Erythroblast (primary cell): Measurements from ENCODE around the gene ZNF185.

ENCODE experiments used
- DNase-seq, 2 experiments: peaks; one replicate each; lab custom pipeline; 2025; lab: John Stamatoyannopoulos, UW
- GATA1 ChIP-seq: IDR thresholded peaks from 2 replicates; pipeline ENCODE4 v1.6.1; 2011; ENCODE audit warnings: low read depth, mild to moderate bottlenecking, control low read depth, low read length, moderate library complexity
- POLR2A ChIP-seq: IDR thresholded peaks from 2 replicates; pipeline ENCODE4 v1.6.1; 2011; ENCODE audit warnings: mild to moderate bottlenecking, low read length

ZNF185 gene

GRCh38 chrX:152917656-152918579 lies 20.1 kb downstream of the ZNF185 start:
- no peak for DNase-seq
- TF ChIP-seq GATA1 (no peak), POLR2A (no peak)

- TF ChIP-seq GATA1 = no peak
- no peak for TF ChIP-seq POLR2A
- DNase-seq = peak in 1 of 2 experiments; percentile 6
These were observed 20.8 kb downstream of the ZNF185 start for GRCh38 chrX:152918707-152919106.

GRCh38 chrX:152923599-152923998 lies 25.7 kb downstream of the ZNF185 start:
- TF ChIP-seq GATA1 = no peak
- TF ChIP-seq POLR2A = no peak
- no peak for DNase-seq

GRCh38 chrX:152925835-152926234 lies 28.0 kb downstream of the ZNF185 start:
- no peak for DNase-seq
- TF ChIP-seq POLR2A (no peak), GATA1 (no peak)

- DNase-seq = peak; percentile 8 to 40
- TF ChIP-seq GATA1 = no peak
- TF ChIP-seq POLR2A = no peak
These were observed 28.4 kb downstream of the ZNF185 start for GRCh38 chrX:152926279-152926678.

DNA sequence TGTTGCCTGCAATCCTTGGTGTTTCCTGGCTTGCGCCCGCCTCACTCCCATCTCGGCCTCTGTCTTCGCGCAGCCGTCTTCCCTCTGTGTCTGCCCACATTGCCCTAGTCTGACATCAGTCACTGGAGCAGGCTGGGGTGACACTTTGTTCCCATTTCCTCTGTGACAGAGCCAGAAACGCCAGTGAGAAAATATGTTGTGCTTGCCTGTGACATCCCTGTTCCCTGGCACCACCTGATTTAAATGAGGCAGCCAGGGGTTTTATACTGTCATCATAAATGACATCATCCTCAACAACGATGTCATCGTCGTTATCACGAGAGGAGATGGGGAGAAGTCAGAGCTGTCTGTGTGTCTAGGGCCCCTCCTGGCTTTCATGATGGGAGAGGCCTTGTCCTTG lies 29.1 kb downstream of the ZNF185 start:
- TF ChIP-seq GATA1 (no peak), POLR2A (no peak)
- DNase-seq = peak in 1 of 2 experiments; percentile 59

GRCh38 chrX:152927858-152928760 lies 30.2 kb downstream of the ZNF185 start:
- DNase-seq = no peak
- TF ChIP-seq GATA1 (no peak), POLR2A (no peak)

DNA sequence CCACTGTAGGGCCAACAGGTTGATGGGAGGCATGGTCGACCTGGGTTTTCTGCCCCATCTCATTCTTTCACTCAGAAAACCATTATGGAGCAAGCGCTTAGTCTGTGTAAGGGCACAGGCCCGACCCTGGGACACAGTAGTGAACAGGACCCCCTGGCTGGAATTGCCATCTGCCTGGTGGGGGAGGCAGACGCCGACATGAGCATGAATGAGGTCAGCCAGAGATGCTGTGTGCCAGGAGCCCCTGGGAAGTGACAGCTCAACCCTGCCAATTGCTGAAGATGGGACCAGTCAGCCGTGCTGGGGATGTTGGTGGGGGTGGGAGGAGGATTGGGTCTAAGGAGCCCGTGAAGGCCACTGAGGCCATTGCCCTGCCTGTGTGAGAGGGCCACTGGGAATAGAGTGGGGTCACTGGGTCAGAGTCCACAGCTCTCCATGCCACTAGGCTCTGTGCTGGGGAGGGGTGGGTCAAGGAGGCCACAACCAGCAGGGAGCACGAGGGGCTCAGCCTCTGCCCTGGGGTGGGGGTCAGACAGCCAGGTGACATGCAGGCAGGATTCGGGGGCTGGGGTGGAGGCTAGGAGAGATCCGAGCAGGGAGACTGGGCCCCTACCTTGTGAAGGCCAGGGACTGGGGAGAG lies 31.0 kb downstream of the ZNF185 start:
- DNase-seq = no peak
- TF ChIP-seq GATA1 = no peak
- no peak for TF ChIP-seq POLR2A

- DNase-seq = no peak
- TF ChIP-seq POLR2A (no peak), GATA1 (no peak)
These were observed 32.0 kb downstream of the ZNF185 start for GRCh38 chrX:152929898-152930297.

- TF ChIP-seq POLR2A = no peak
- no peak for TF ChIP-seq GATA1
- no peak for DNase-seq
These were observed 32.6 kb downstream of the ZNF185 start for GRCh38 chrX:152930516-152930915.

- TF ChIP-seq POLR2A (no peak), GATA1 (no peak)
- DNase-seq = no peak
These were observed 34.3 kb downstream of the ZNF185 start for GRCh38 chrX:152932144-152932543.

DNA sequence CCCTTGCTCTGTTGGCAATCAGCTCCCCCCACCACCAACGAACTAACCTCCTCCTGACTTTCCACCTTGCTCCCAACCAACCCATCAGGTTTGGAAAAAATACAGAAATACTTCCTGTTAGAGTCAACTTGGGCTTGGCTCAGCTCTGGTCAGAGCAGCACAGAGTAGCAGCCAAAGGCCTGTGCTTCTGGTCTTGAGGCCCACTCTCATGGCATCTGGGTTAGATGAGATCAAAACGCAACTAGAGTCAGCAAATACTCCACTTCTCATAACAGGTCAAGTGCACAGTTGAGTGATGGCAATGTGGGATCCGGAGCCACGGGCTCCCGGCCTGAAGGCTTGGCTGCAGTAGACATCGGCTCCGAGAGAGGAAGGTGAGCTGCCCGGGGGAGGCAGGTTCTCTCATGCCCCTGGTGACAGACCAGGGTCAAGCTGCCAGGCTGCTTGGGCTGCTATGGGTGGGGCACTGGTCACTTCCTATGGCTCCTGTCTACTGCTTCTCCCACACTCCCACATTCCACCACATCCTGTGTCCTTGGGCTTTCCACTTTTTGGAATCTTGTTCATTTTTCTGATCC lies 34.8 kb downstream of the ZNF185 start:
- no peak for TF ChIP-seq POLR2A
- TF ChIP-seq GATA1 = no peak
- DNase-seq = no peak

DNA sequence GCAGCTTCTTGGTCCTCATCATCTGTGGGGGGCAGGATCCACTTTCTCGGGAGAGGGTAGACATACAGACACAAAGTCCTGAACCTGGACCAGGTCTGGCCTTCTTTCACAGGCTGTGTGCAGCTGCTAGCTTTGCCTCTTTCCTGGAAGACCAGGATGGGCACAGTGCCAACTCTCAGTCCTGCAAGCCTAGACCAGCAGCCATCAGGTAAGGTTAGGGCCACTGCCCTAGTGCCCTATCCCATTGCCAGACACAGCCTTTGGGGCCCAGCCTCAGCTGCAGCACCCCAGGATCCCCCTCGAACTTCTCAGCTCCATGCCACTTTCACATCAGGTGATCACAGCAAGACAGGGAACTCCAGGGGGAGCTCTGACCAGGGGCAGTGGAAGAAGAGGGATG lies 38.4 kb downstream of the ZNF185 start:
- DNase-seq = no peak
- TF ChIP-seq GATA1 = no peak
- no peak for TF ChIP-seq POLR2A

DNA sequence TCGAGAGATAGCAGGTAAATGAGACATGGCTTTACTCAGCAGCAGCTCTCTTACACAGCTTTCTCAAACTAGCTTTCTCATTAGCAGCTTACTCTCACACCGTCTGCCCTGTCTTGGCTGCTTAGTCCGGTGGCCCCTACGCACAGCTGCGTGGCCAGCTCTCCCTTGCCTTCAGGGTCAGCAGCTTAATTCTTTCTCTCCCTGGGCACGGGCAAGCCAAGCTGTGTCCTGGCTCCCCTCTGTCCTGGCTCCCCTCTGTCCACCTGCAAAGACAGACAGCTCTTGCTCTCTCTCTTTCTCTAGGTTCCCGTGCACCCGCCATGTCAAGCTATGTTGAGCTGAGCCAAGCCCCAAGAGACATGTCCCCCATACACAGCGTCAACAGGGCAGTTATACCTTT lies 39.4 kb downstream of the ZNF185 start:
- no peak for TF ChIP-seq GATA1
- TF ChIP-seq POLR2A = no peak
- no peak for DNase-seq
